ENCODE results near the gene RPS6KA5. TPM values are rescaled to one million over a fixed set of nuclear protein-coding genes. Genes with fewer than 3 reads are reported as not detected.
"Not testable (repeated sequence)": the region's sequence is repeated elsewhere in the genome, so short reads cannot be mapped to it uniquely, and the experiment has no call there.

The RPS6KA5 gene
- 3.8 and 4.4 TPM in 2 replicates for total RNA-seq
- long read RNA-seq, full-length matches to known transcripts: 2 of 6 reads
- long read RNA-seq, partial matches to known transcripts: 3 of 6 reads
- long read RNA-seq, other reads (novel, unspliced or antisense): 1 of 6 reads

GRCh38 chr14:91060351-91061055, at the start of gene RPS6KA5:
TSS of gene RPS6KA5 (minus strand) at chr14:91060641. CDS start at chr14:91060434, 207 bp downstream.
- Mint-ChIP-seq H3K27me3 (no peaks in the 10 kb centered on the region), H3K9me3 (ENCODE audit: low read depth) (no peaks in the 10 kb centered on the region), H3K27ac (peak within 1 kb of the TSS; percentile 83), H3K4me1 (ENCODE audit: low read depth) (peaks cover 3% of the 10 kb centered on the region), H3K4me3 (ENCODE audit: low read depth) (peak within 1 kb of the TSS; percentile 81), H3K36me3 (ENCODE audit: insufficient read depth) (no peaks in the 10 kb centered on the region)
- peak; percentile 99 for DNase-seq (ENCODE audit: low spot score, unreplicated experiment)
- TF ChIP-seq CTCF (IDR thresholded peaks at IDR 0.05; ENCODE audit: unreplicated experiment): no peak

DNA sequence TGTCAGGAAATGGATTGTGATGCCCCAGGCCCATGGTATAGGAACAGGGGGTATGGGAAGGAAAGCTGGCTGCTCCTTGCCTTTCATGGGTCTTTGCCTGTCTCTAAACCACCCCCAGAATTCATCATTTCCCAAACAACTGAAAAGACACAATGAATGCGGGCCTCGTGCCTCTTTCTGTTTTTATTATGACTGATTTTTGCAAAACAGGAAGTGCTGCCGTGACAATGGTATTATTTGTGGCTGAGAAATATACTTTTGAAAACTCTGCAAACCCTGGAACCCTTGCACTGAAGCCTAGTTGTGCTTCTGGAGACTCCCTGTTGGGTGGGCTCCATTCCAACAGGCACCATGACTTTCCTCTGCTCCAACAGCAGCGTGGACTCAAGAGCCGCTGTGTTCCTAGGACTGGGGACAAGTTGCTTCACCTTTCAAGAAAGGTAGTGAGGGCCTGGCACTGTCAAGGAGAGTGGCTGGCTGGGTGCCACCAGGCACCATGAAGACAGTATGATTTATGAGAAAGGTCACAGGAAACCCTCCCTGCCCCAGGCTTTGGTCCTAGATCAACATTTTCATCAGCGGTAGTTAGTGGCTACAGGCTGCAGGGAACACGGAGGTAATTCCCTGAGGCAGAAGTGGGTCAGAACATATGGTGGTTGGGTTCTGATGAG, 48.6 kb upstream of the RPS6KA5 start:
- no peaks in the 10 kb centered on the region for H3K9me3 Mint-ChIP-seq (ENCODE audit: low read depth)
- H3K4me3 Mint-ChIP-seq (ENCODE audit: low read depth): no peak overlapping the region
- DNase-seq (ENCODE audit: low spot score, unreplicated experiment): no peak
- no peaks in the 10 kb centered on the region for H3K27me3 Mint-ChIP-seq
- H3K27ac Mint-ChIP-seq: no peak overlapping the region
- TF ChIP-seq CTCF (IDR thresholded peaks at IDR 0.05; ENCODE audit: unreplicated experiment): no peak
- peaks cover 17% of the 10 kb centered on the region for H3K4me1 Mint-ChIP-seq (ENCODE audit: low read depth)
- H3K36me3 Mint-ChIP-seq (ENCODE audit: insufficient read depth): no peaks in the 10 kb centered on the region

DNA sequence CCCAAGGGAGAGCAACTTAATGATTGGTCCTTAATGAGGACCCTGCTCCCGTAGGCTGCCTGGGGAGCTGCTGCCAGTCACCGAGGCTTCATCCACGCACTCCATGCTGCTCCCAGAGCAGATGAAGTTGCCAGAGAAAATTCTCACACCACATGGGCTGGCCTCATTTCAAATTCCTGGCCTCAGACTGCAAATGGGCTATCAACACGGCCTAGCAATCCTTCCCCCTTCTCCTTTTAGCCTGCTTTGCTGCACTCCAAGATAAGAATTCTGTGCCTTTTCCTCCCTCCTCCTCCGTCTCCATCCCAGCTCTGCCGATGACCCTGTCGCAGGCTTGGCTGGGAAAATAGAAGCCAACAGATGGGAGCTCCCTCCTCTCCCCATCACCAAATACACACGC, 42.7 kb upstream of the RPS6KA5 start:
- TF ChIP-seq CTCF (IDR thresholded peaks at IDR 0.05; ENCODE audit: unreplicated experiment): no peak
- Mint-ChIP-seq H3K4me1 (ENCODE audit: low read depth) (no peaks in the 10 kb centered on the region), H3K9me3 (ENCODE audit: low read depth) (no peaks in the 10 kb centered on the region), H3K36me3 (ENCODE audit: insufficient read depth) (no peaks in the 10 kb centered on the region), H3K27ac (no peak overlapping the region), H3K4me3 (ENCODE audit: low read depth) (no peak overlapping the region), H3K27me3 (no peaks in the 10 kb centered on the region)
- DNase-seq (ENCODE audit: low spot score, unreplicated experiment): no peak

- no peaks in the 10 kb centered on the region for H3K27me3 Mint-ChIP-seq
- H3K4me1 Mint-ChIP-seq (ENCODE audit: low read depth): no peaks in the 10 kb centered on the region
- H3K36me3 Mint-ChIP-seq (ENCODE audit: insufficient read depth): no peaks in the 10 kb centered on the region
- no peak for DNase-seq (ENCODE audit: low spot score, unreplicated experiment)
- H3K9me3 Mint-ChIP-seq (ENCODE audit: low read depth): no peaks in the 10 kb centered on the region
- H3K27ac Mint-ChIP-seq: no peak overlapping the region
- no peak overlapping the region for H3K4me3 Mint-ChIP-seq (ENCODE audit: low read depth)
- no peak for TF ChIP-seq CTCF (IDR thresholded peaks at IDR 0.05; ENCODE audit: unreplicated experiment)
Observed at GRCh38 chr14:91100102-91100501, 39.7 kb upstream of the RPS6KA5 start.

DNA sequence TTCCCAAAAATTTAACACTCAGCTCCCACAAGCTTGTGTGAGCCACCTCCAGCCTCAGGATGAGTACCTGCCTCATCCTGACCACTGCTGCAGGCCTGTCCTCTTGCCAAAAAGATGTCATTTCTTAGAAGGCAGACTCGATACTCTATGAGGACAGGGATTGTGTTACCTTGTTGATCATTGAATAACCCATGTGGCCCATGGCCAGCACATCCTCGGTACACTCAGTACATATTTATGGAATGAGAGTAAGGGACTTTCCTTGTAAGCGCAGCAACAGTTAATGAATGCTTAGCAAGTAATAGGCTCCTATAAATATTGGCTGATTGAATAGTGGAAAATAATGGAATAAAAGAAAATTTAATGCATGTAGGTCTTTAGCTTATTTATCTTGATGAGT, 38.1 kb upstream of the RPS6KA5 start:
- H3K27me3 Mint-ChIP-seq: no peaks in the 10 kb centered on the region
- no peak for TF ChIP-seq CTCF (IDR thresholded peaks at IDR 0.05; ENCODE audit: unreplicated experiment)
- H3K36me3 Mint-ChIP-seq (ENCODE audit: insufficient read depth): no peaks in the 10 kb centered on the region
- H3K27ac Mint-ChIP-seq: no peak overlapping the region
- no peak overlapping the region for H3K4me3 Mint-ChIP-seq (ENCODE audit: low read depth)
- DNase-seq (ENCODE audit: low spot score, unreplicated experiment): no peak
- no peaks in the 10 kb centered on the region for H3K4me1 Mint-ChIP-seq (ENCODE audit: low read depth)
- no peaks in the 10 kb centered on the region for H3K9me3 Mint-ChIP-seq (ENCODE audit: low read depth)

- DNase-seq (ENCODE audit: low spot score, unreplicated experiment); H3K27ac Mint-ChIP-seq; H3K36me3 Mint-ChIP-seq (ENCODE audit: insufficient read depth); H3K4me1 Mint-ChIP-seq (ENCODE audit: low read depth); H3K27me3 Mint-ChIP-seq; H3K4me3 Mint-ChIP-seq (ENCODE audit: low read depth); H3K9me3 Mint-ChIP-seq (ENCODE audit: low read depth): not testable (repeated sequence)
Observed at GRCh38 chr14:91097657-91098056, 37.2 kb upstream of the RPS6KA5 start.
